Mononuclear cell (primary cell): ENCODE data around the gene FIBCD1. TPM values are rescaled to one million over a fixed set of nuclear protein-coding genes. Genes with fewer than 3 reads are reported as not detected.

ENCODE experiments used
- H3K27me3 ChIP-seq: 2 replicates; pipeline ENCODE4 v1.6.0; 2011; ENCODE audit warnings: low read length, control low read depth; ENCODE audit not compliant: insufficient read depth
- H3K4me1 ChIP-seq: 2 replicates; pipeline ENCODE4 v1.5.1; 2011; ENCODE audit warnings: mild to moderate bottlenecking, low read length, control low read depth; ENCODE audit not compliant: insufficient read depth
- H3K4me3 ChIP-seq: 2 replicates; pipeline ENCODE4 v1.5.1; 2011; ENCODE audit warnings: mild to moderate bottlenecking, low read length, moderate library complexity
- H3K9me3 ChIP-seq: 2 replicates; pipeline ENCODE4 v1.5.1; 2011; ENCODE audit warnings: low read depth, mild to moderate bottlenecking, control low read depth, low read length
- total RNA-seq: library from RNA; depleted of rRNA; stranded (reverse); fragments of >200 nt; gene quantifications from one replicate; pipeline ENCODE4 v1.2.3, GENCODE V29; 2012

The FIBCD1 gene
- total RNA-seq, 1 donor: not detected

DNA sequence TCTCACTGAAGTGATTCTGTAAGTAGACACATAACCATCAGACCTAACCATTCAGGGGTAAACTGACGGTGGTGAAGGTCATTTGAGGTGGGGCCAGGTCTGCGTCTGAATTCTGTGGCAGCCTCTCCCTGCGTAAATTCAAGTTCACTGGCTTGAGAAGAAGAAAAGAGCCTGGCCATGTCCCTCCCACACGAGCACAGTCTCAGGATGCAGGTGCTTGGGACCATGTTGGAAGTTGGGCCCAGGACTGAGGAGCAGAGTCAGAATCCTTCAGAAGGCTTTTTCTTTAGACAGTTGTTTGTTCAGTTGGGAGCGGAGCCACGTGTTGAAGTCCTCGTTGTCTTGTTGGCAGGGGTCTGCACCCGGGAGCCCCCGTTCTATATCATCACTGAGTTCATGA, 66.5 kb downstream of the FIBCD1 start:
- H3K9me3 ChIP-seq: no peaks in the 10 kb centered on the region
- H3K4me1 ChIP-seq: no peaks in the 10 kb centered on the region
- no peaks in the 10 kb centered on the region for H3K27me3 ChIP-seq
- no peak overlapping the region for H3K4me3 ChIP-seq

GRCh38 chr9:130872093-130872492, 67.0 kb downstream of the FIBCD1 start:
- H3K27me3 ChIP-seq: no peaks in the 10 kb centered on the region
- no peaks in the 10 kb centered on the region for H3K4me1 ChIP-seq
- no peak overlapping the region for H3K4me3 ChIP-seq
- no peaks in the 10 kb centered on the region for H3K9me3 ChIP-seq

GRCh38 chr9:130871395-130872062, 67.5 kb downstream of the FIBCD1 start:
- H3K4me1 ChIP-seq: no peaks in the 10 kb centered on the region
- no peaks in the 10 kb centered on the region for H3K27me3 ChIP-seq
- no peak overlapping the region for H3K4me3 ChIP-seq
- H3K9me3 ChIP-seq: no peaks in the 10 kb centered on the region

DNA sequence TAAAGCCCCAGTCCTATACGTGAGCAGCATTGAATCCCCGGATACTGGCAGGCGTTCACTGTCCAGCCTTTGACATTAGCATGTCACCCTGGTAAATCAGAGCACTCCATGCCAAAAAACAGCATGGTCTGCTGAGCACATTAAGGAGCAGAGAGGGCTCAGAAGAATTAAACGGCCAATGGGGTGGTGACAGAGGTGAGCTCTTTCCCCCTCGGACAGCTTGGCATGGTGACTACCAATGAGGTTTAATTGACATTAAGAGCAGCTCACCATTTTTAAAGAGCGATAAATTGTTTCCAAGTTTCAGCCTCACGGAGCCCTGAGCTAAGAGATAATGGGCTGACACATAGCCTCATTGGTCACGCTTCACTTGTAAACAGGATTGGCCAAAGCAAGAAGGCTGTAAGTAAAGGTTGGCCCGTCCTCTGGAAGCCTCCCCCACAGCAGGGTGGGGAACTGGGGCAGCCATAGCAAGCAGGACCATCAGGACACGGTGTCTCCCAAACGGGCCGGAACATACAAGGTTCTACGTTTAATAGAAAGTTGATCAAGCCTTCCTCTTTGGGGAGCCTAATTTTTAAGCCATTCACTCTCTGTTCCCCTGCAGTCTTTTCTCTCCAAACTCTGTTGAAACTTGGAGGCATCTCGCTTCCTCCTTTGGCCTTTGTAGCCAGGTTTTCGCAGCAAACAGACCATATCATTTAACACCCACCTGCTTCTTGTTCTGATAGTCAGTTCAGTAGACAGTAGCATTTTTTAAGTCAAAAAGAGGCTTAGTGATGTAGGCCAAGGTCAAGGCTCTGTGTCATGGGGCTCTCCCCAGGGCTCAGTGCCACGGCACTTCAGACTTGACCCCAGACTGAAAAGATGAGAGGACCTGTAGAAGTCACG, 68.3 kb downstream of the FIBCD1 start:
- Histone ChIP-seq H3K27me3 (no peaks in the 10 kb centered on the region), H3K9me3 (no peaks in the 10 kb centered on the region), H3K4me1 (no peaks in the 10 kb centered on the region), H3K4me3 (no peak overlapping the region)

DNA sequence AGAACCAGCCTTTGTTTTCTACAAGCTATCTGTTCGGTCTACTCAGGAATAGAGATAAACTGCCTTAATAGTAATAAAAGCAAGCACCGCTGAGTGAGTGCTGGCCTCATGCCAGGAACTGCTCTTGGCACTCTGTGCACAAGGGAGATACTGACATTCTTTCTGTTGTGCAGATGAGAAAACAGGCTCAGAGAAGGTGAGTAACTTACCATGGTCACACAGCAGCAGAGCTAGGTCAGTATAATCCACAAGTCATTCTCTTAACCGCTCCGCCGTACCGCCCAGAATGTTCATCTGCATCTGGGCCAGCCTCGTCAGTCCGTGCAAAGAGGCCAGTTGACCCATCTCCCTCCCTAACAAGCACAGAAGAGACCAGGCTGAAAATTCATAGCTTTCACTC, 69.8 kb downstream of the FIBCD1 start:
- no peaks in the 10 kb centered on the region for H3K9me3 ChIP-seq
- no peaks in the 10 kb centered on the region for H3K4me1 ChIP-seq
- no peaks in the 10 kb centered on the region for H3K27me3 ChIP-seq
- no peak overlapping the region for H3K4me3 ChIP-seq

- Histone ChIP-seq H3K4me3 (no peak overlapping the region), H3K27me3 (no peaks in the 10 kb centered on the region), H3K9me3 (no peaks in the 10 kb centered on the region), H3K4me1 (no peaks in the 10 kb centered on the region)
These were observed 70.8 kb downstream of the FIBCD1 start for GRCh38 chr9:130868230-130868629.

- Histone ChIP-seq H3K4me1 (no peaks in the 10 kb centered on the region), H3K4me3 (no peak overlapping the region), H3K27me3 (no peaks in the 10 kb centered on the region), H3K9me3 (no peaks in the 10 kb centered on the region)
These were observed 71.5 kb downstream of the FIBCD1 start for GRCh38 chr9:130867556-130867955.

DNA sequence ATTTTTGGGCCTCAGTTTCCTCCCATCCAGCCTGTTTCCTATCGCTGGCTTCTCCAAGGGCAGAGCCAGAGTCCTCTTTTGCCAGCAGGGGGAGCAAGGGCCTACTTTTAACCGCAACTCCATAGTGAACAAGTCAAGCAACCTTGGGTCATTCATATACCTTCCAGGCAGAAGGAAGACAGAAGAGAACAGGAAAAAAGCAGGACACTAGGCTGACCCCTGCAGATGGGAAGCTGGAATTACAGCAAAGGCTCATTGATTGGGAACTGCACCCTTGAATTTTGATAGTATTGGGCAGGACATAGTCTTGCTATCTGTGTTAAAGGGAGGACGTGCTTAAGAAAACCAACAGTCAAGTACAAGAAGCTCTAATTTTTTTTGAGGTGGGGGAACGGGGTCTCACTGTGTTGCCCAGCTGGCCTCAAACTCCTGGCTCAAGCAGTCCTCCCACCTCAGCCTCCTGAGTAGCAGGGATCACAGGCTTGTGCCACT, 72.5 kb downstream of the FIBCD1 start:
- Histone ChIP-seq H3K9me3 (no peaks in the 10 kb centered on the region), H3K27me3 (no peaks in the 10 kb centered on the region), H3K4me3 (no peak overlapping the region), H3K4me1 (no peaks in the 10 kb centered on the region)

DNA sequence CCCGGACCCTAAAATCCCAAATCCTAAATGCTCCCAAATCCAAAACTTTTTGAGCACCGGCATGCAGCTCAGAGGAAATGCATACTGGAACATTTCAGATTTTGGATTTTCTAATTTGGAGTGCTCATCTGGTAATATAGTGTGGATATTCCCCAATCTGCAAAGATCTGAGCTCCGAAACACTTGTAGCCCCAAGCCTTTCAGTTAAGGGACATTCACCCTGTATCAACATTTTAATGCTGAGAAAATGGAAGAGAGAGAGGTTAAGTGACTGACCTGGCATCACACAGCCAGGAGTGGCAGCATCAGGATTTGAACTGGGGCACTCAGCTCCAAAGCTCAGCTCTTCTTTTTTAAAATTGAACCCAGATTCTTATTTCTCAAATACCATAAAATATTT, 73.1 kb downstream of the FIBCD1 start:
- H3K9me3 ChIP-seq: no peaks in the 10 kb centered on the region
- no peaks in the 10 kb centered on the region for H3K4me1 ChIP-seq
- H3K27me3 ChIP-seq: no peaks in the 10 kb centered on the region
- no peak overlapping the region for H3K4me3 ChIP-seq

- no peaks in the 10 kb centered on the region for H3K4me1 ChIP-seq
- H3K4me3 ChIP-seq: no peak overlapping the region
- no peaks in the 10 kb centered on the region for H3K9me3 ChIP-seq
- H3K27me3 ChIP-seq: no peaks in the 10 kb centered on the region
These were observed 74.5 kb downstream of the FIBCD1 start for GRCh38 chr9:130864541-130864940.

- Histone ChIP-seq H3K9me3 (no peaks in the 10 kb centered on the region), H3K27me3 (no peaks in the 10 kb centered on the region), H3K4me1 (no peaks in the 10 kb centered on the region), H3K4me3 (no peak overlapping the region)
These were observed 76.3 kb downstream of the FIBCD1 start for GRCh38 chr9:130862747-130863146.

DNA sequence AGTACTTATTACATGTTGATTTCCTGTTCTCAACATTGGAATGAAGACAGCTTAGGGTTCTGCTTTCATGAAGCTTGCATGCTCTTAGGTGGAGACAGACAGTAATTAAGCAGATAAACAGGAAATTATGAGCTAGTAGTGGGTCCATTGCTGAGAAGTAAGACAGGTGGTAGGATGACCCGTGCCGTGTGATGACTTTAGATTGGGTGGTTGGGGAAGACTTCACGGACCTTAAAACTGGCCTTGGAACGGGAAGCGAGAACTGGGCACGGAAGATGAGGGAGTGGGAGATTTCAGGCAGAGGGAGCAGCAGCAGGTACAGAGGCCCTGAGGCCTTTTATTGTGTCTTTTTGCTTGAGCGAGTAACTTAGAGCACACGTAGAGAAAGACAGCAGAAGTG, 76.8 kb downstream of the FIBCD1 start:
- no peaks in the 10 kb centered on the region for H3K4me1 ChIP-seq
- no peaks in the 10 kb centered on the region for H3K9me3 ChIP-seq
- no peaks in the 10 kb centered on the region for H3K27me3 ChIP-seq
- no peak overlapping the region for H3K4me3 ChIP-seq

DNA sequence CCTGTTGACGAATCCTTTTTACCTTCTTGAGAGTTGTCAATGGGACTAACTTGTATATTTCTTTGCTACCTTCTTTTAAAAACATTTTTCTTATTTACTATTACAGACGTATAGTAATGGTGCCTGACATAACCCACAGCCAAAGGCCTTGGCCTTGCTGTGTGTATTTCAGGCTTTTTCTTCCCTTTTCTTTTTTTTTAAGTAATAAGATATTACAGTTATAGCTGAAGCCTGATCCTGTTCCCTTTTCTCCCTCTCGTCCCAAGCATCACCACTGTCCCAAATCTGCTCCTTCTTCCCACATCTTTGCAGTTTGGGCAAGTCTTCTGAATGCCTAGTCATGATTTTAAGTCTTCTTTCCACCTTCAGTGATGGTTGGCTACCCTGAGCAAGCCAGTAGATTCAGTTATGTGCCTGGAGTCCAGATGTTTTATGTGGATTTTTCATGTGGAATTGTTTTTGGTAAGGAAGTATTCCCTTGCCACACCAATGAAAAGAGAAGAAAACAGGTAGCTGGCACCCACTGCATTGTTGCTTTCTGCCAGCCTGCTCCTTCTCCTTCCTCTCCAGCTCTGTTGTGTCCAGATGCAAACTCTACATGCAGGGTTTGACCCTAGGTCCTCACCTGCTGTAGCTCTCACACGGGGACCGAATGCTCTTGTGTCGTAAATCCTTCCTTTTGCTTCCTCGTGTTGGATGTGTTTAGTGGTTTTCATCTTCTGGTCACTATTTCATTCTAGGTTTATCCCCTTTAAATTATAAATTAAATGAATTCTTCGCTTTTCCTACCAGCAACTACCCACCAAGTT, 77.5 kb downstream of the FIBCD1 start:
- Histone ChIP-seq H3K4me1 (no peaks in the 10 kb centered on the region), H3K27me3 (no peaks in the 10 kb centered on the region), H3K9me3 (no peaks in the 10 kb centered on the region)

DNA sequence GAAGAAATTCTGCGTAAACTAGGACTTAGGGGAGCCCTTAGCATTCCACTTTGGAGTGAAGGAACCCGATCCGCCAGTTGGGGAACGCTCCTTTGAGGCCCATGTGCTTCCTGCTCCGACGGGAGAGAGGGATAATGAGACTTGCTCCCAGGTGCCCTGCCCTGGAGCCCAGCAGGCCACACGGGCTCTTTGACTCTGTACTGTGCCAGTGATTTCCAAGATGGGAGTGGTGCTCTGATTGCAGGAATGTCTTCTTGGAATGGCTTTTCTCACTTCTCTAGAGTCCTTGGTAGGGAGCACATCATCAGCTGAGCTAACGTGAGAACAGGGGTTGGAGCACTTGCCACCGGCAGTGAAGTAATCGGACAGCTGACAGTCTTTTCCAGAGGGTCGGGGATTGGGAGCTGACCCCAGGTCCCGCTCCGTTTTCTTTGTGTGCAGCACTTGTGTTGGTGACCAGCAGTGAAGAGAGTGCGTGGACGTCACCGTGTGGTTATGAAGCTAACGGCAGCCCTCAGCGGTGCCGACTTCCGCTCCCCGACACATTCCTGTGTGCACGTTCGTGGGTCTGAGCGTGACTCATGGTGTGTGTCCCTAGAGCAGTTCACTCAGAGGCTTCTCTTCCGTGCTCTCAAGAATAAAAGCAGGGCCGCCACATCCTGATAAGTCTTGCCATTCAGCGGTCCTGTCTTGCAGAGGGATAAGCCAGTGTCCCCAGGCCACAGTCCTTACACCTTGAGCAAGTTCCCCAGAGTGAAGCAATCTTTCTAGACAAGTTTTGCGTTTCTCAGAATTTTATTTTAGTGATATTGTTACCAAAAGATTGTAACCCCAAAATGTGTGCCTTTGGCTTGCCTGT, 78.4 kb downstream of the FIBCD1 start:
- Histone ChIP-seq H3K4me1 (no peaks in the 10 kb centered on the region), H3K9me3 (no peaks in the 10 kb centered on the region), H3K4me3 (no peak overlapping the region)

More for the DNA sequence above, 77.5 kb downstream of the FIBCD1 start:
- H3K4me3 ChIP-seq: no peak overlapping the region

More for the DNA sequence above, 78.4 kb downstream of the FIBCD1 start:
- no peaks in the 10 kb centered on the region for H3K27me3 ChIP-seq
